GM12878 (cell line): ENCODE data around the gene MAML2. TPM values are rescaled to one million over a fixed set of nuclear protein-coding genes. Genes with fewer than 3 reads are reported as not detected.
A peak's percentile ranks its signal among the peaks of the same experiment; 100 is the strongest.

Experiments
- ATAC-seq: fragments of 200-7000 bp; cut with Tn5 transposase; 3 replicates; pipeline ENCODE4 v1.9.1; 2020; ENCODE audit warnings: mild to moderate bottlenecking, moderate library complexity
- BruUV-seq: library from RNA; stranded (reverse); fragments of 400-500 nt; replicated peaks from 2 replicates; lab custom pipeline; 2021; lab: Mats Ljungman, UMichigan
- CTCF ChIA-PET: fragments of 300-600 bp; sonication (Branson Sonifier 250); formaldehyde crosslinking; extraction: SDS; loops from one replicate; lab custom pipeline; 2021; ENCODE audit warnings: inconsistent platforms; lab: Yijun Ruan, JAX
- POLR2A ChIA-PET: fragments of 350-600 bp; formaldehyde crosslinking; extraction: SDS; loops from one replicate; lab custom pipeline; 2021; ENCODE audit warnings: inconsistent platforms; lab: Charles Lee
- RAD21 ChIA-PET: fragments of 300-600 bp; sonication (Branson Sonifier 250); formaldehyde crosslinking; loops from one replicate; lab custom pipeline; 2023; ENCODE audit warnings: antibody characterized with exemption; ENCODE audit not compliant: unreplicated experiment; lab: Charles Lee
- SMC1A ChIA-PET: fragments of 300-600 bp; sonication (Branson Sonifier 250); formaldehyde crosslinking; loops from one replicate; lab custom pipeline; 2023; ENCODE audit not compliant: unreplicated experiment, uncharacterized antibody; lab: Charles Lee
- DNase-seq: peaks from one replicate; pipeline ENCODE4 v3.0.0-alpha.2; 2011; ENCODE audit warnings: low read depth, low spot score
- FAIRE-seq: peaks from 3 replicates; lab custom pipeline; 2011; peaks lifted over from hg19 to GRCh38; lab: Jason Lieb, UNC
- H2AFZ ChIP-seq: 2 replicates; pipeline ENCODE4 v1.6.0; 2011; ENCODE audit warnings: low read depth, low read length, control low read depth; ENCODE audit not compliant: control insufficient read depth
- H3K27ac ChIP-seq: 2 replicates; pipeline ENCODE4 v1.5.1; 2011; ENCODE audit warnings: control low read depth; ENCODE audit not compliant: control insufficient read depth, insufficient read depth
- H3K27me3 ChIP-seq, 2 experiments: replicated peaks in 1 of 2; 2 replicates each; pipeline versions ENCODE4 v1.6.0 to v1.6.1; 2011; ENCODE audit warnings: low read length in 1 of 2; ENCODE audit not compliant: control insufficient read depth in 2 of 2, insufficient read depth in 2 of 2
- H3K36me3 ChIP-seq, 2 experiments: 2 replicates each; pipeline ENCODE4 v1.5.1; 2011; ENCODE audit warnings: low read length in 1 of 2; ENCODE audit not compliant: control insufficient read depth in 2 of 2, insufficient read depth in 2 of 2
- H3K4me1 ChIP-seq: 2 replicates; pipeline ENCODE4 v1.6.1; 2011; ENCODE audit warnings: mild to moderate bottlenecking, low read length, moderate library complexity, mixed read lengths; ENCODE audit not compliant: control insufficient read depth, insufficient read depth
- H3K4me2 ChIP-seq: 2 replicates; pipeline ENCODE4 v1.6.0; 2011; ENCODE audit warnings: control low read depth; ENCODE audit not compliant: control insufficient read depth, insufficient read depth
- H3K4me3 ChIP-seq: fragments of 200-600 bp; sonication (generic); 2 replicates; pipeline ENCODE4 v1.5.1; 2016
- H3K79me2 ChIP-seq: 2 replicates; pipeline ENCODE4 v1.6.0; 2011; ENCODE audit warnings: low read length; ENCODE audit not compliant: control insufficient read depth, insufficient read depth
- H3K9ac ChIP-seq: 2 replicates; pipeline ENCODE4 v1.8.0; 2011; ENCODE audit warnings: low read length, control low read depth, mixed read lengths; ENCODE audit not compliant: control insufficient read depth, insufficient read depth
- H3K9me3 ChIP-seq: replicated peaks from 3 replicates; pipeline ENCODE4 v1.5.1; 2011; ENCODE audit warnings: mild to moderate bottlenecking, low read length; ENCODE audit not compliant: control insufficient read depth, insufficient read depth
- H4K20me1 ChIP-seq: 2 replicates; pipeline ENCODE4 v1.6.0; 2011; ENCODE audit not compliant: control insufficient read depth, insufficient read depth
- DPF2 ChIP-seq: fragments of 450-650 bp; IDR thresholded peaks from 2 replicates; pipeline ENCODE4 v1.6.1; 2017; ENCODE audit warnings: mild to moderate bottlenecking
- KAT2A ChIP-seq: conservative IDR thresholded peaks from 2 replicates; pipeline ENCODE4 v1.6.1; 2011; ENCODE audit warnings: low read depth, low read length; ENCODE audit not compliant: control insufficient read depth
- KLF5 ChIP-seq: fragments of 450-650 bp; IDR thresholded peaks from 2 replicates; pipeline ENCODE4 v1.6.1; 2014; ENCODE audit warnings: mild to moderate bottlenecking; ENCODE audit not compliant: partially characterized antibody
- SMAD5 ChIP-seq: IDR thresholded peaks from 2 replicates; pipeline ENCODE4 v1.6.1; 2016; ENCODE audit warnings: antibody characterized with exemption, low read depth
- STAT1 ChIP-seq: fragments of 450-650 bp; conservative IDR thresholded peaks from 2 replicates; pipeline ENCODE4 v1.6.1; 2014; ENCODE audit warnings: antibody characterized with exemption, mild to moderate bottlenecking
- WGBS: methylation state at CpG from one replicate; pipeline ENCODE4 v1.1.6; 2016; ENCODE audit warnings: low lambda C conversion rate; ENCODE audit not compliant: insufficient replicate concordance, insufficient coverage; ENCODE audit errors: missing lambda C conversion rate; 5-methylcytosine and 5-hydroxymethylcytosine counted together
- in situ Hi-C: fragments of 300-500 bp; cut with MboI; formaldehyde crosslinking; loops from 9 replicates; pipeline ENCODE4 v1.14.3; 2018; ENCODE audit warnings: mixed read lengths
- intact Hi-C: fragments of 100-400 bp; cut with micrococcal nuclease; formaldehyde crosslinking; loops from one replicate; pipeline ENCODE4 v1.14.2; 2022; ENCODE audit not compliant: unreplicated experiment
- polyA plus RNA-seq, 11 experiments: library from polyadenylated mRNA; depleted of rRNA in 4 of 11; unstranded in 6 of 11; stranded (reverse) in 5 of 11; fragments of >200 nt; fragmentation: Nextera tagmentation in 4 of 11; fragmentation: Illumina TruSeq in 1 of 11; extraction: Ambion mirVana in 4 of 11; extraction: Trizol in 1 of 11; gene quantifications; 1 replicate in 1 of 11; 2 replicates in 10 of 11; pipeline versions ENCODE4 v1.2.1 to v1.2.3, GENCODE V29; 2011 to 2016; ENCODE audit warnings: inconsistent platforms in 2 of 11, missing spikeins in 2 of 11, low read depth in 1 of 11
- total RNA-seq, 4 experiments: library from RNA; depleted of rRNA in 3 of 4; stranded (reverse); fragments of >200 nt in 3 of 4; fragmentation: Illumina TruSeq in 1 of 4; extraction: Trizol in 1 of 4; gene quantifications; 2 replicates each; pipeline versions ENCODE4 v1.2.1 to v1.2.3, GENCODE V29; 2013 to 2021
- TF ChIP-seq, protein P1 (sequence below): fragments of 450-650 bp; IDR thresholded peaks from 2 replicates; pipeline ENCODE4 v1.6.1; 2016; ENCODE audit warnings: mild to moderate bottlenecking

The MAML2 gene
- total and polyA plus RNA-seq, 10 of the 15 experiments (the other 5 are each of a cell fraction or from before 2014, with no cell fraction given), result 2.5 to 15.1 (median 12.0) TPM

DNA sequence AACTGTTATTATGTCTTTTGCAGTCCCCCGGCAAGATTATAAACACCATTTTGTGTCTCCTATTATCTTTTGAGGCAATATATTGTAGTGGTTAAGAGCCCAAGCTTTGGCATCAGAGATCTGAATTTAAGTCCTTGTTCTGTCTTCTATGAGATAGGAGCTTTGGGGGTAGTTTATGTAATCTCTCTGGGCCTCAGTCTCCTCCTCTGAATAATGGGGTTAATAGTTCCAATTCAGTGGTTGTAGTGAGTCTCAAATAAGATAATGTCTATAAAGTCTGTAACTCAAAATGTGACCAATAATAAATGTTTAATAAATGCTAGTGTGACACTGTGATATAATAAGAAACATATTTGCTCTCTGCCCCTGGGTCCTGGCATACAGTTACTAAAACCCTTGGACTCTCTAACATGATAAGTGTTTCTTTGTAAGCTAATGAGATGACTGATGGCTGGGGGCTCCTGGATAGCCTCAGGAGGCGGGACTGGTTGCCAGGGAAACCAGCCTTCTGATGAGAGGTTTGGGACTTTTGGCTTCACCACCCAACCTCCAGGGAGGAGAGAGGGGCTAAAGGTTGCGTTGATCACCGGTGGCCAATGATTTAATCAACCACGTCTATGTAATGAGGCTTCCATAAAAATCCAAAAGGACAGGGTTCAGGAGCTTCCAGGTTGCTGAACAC is 235.7 kb downstream of the MAML2 start:
- peaks cover 12% of the 10 kb centered on the region for H3K4me1 ChIP-seq
- no peak for FAIRE-seq
- H4K20me1 ChIP-seq, result no peaks in the 10 kb centered on the region
- no peaks in the 10 kb centered on the region; the same call in 1 of the 2 replicates for H3K79me2 ChIP-seq
- H3K9ac ChIP-seq, result no peak overlapping the region
- H3K27ac ChIP-seq, result no peak overlapping the region
- CTCF ChIA-PET, result interaction anchor here (0.5 to 0.8 kb wide), 4 partner anchors 15 to 131 kb away, joined by 3 to 5 read pairs (median 4); no protein-coding TSS in a partner anchor
- RAD21 ChIA-PET, result interaction anchor here (0.6 to 0.9 kb wide), 2 partner anchors 45 to 154 kb away, joined by 3 read pairs; no protein-coding TSS in a partner anchor
- in situ Hi-C loops, result no loop called here
- DNase-seq, result no peak
- intact Hi-C loops, result no loop called here
- no peak overlapping the region for H3K4me3 ChIP-seq
- no TSS peak for BruUV-seq
- no peaks in the 10 kb centered on the region; a peak in 1 of 4 replicates for H3K36me3 ChIP-seq
- no peak for ATAC-seq
- H2AFZ ChIP-seq, result no peak overlapping the region
- POLR2A ChIA-PET, result interaction anchor here (0.7 kb wide), 1 partner anchor 37 kb away, joined by 3 read pairs; no protein-coding TSS in a partner anchor
- no peaks in the 10 kb centered on the region for H3K27me3 ChIP-seq
- SMC1A ChIA-PET, result interaction anchor here (1.2 to 2.8 kb wide), 9 partner anchors 8 to 235 kb away, joined by 3 to 11 read pairs (median 5); partner anchors contain the start of gene MAML2
- 98% methylated on average over 5 of the region's 5 CpGs for WGBS
- TF ChIP-seq, protein P1, sequence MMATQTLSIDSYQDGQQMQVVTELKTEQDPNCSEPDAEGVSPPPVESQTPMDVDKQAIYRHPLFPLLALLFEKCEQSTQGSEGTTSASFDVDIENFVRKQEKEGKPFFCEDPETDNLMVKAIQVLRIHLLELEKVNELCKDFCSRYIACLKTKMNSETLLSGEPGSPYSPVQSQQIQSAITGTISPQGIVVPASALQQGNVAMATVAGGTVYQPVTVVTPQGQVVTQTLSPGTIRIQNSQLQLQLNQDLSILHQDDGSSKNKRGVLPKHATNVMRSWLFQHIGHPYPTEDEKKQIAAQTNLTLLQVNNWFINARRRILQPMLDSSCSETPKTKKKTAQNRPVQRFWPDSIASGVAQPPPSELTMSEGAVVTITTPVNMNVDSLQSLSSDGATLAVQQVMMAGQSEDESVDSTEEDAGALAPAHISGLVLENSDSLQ, result peak; percentile 23; the same call in 1 of the 2 replicates
- no peak for TF ChIP-seq KLF5
- TF ChIP-seq DPF2, result no peak
- no peak for TF ChIP-seq SMAD5
- no peak for TF ChIP-seq STAT1
- TF ChIP-seq KAT2A, result no peak
- H3K4me2 ChIP-seq, result no peak overlapping the region
- H3K9me3 ChIP-seq, result no peaks in the 10 kb centered on the region
